Measurements from ENCODE around the gene HS2ST1. TPM values are rescaled to one million over a fixed set of nuclear protein-coding genes. Genes with fewer than 3 reads are reported as not detected.

Gene HS2ST1
- total and polyA plus RNA-seq, 2 donors (not counting 1 experiment from before 2014, with no cell fraction given): 19.2 to 22.5 TPM

- H3K36me3 ChIP-seq (ENCODE audit: control insufficient read depth, insufficient read depth, low read length): no peaks in the 10 kb centered on the region
- no peak overlapping the region for H3K9ac ChIP-seq (ENCODE audit: insufficient read depth, low read length)
- DNase-seq (ENCODE audit: low read depth in 2 of 2): peak in 1 of 2 donors; percentile 22
- TF ChIP-seq EZH2 (IDR thresholded peaks at IDR 0.05; ENCODE audit: low read length, missing control alignments): no peak
- no peak for TF ChIP-seq CTCF (conservative IDR thresholded peaks at IDR 0.05 in 1 of 2, IDR thresholded peaks at IDR 0.05 in 1 of 2; ENCODE audit: low read depth in 1 of 2, low read length in 2 of 2)
- no peak overlapping the region for H3K4me3 ChIP-seq (replicated peaks in 1 of 4; ENCODE audit: control extremely low read depth in 1 of 4, insufficient read depth in 1 of 4, low read depth in 3 of 4, low read length in 4 of 4)
- H3K79me2 ChIP-seq (ENCODE audit: control insufficient read depth, insufficient read depth, low read length): no peaks in the 10 kb centered on the region
- no peak overlapping the region for H2AFZ ChIP-seq (ENCODE audit: low read length)
- no peaks in the 10 kb centered on the region for H3K9me3 ChIP-seq (ENCODE audit: control insufficient read depth, insufficient read depth, low read depth, low read length)
- H3K27me3 ChIP-seq (ENCODE audit: control insufficient read depth, insufficient read depth, low read length): no peaks in the 10 kb centered on the region
- H3K27ac ChIP-seq (ENCODE audit: insufficient read depth, low read length): no peak overlapping the region
- H4K20me1 ChIP-seq (ENCODE audit: control insufficient read depth, extremely low read depth, insufficient read depth, low read length): no peaks in the 10 kb centered on the region
- H3K4me1 ChIP-seq (ENCODE audit: control insufficient read depth, extremely low read depth, insufficient read depth, low read length): peaks cover 7% of the 10 kb centered on the region
- no peak overlapping the region for H3K4me2 ChIP-seq (ENCODE audit: extremely low read depth, insufficient read depth, low read length)
Observed at GRCh38 chr1:87108814-87109411, 194.5 kb downstream of the HS2ST1 start.

DNA sequence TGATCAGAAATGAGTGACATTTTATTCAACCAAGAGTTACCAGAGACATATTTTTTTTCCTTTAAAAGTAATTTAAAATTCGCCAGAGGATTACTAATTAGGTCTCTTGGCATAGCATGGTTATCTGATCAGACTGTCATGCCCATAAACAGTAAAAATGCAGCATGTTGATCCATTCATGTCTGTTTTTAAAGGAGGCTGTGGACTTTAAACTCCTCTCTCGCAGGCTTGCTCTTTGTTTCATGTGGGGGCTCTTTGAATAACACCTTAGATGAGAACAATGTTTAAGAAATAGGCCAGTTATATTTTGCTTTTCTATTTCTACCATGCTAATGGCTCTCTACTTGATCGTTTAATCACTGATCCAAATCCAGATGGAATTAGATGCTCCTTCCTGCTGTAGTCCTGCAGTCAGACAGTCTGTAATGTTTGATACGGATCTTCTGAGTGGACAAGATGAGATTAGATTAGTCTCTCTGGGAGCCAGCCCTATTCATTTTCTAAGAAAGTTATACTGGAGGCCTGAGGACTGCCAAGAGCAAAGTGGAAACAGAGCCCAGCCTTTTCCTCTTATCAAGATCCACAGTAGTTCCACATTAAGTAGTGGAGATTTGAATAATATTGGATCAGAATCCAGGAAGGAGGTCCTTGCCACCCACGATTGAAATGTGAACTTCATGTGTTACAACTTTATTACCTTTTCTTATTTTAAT lies 197.4 kb downstream of the HS2ST1 start:
- H3K9ac ChIP-seq (ENCODE audit: insufficient read depth, low read length): no peak overlapping the region
- H3K36me3 ChIP-seq (ENCODE audit: control insufficient read depth, insufficient read depth, low read length): no peaks in the 10 kb centered on the region
- H3K27ac ChIP-seq (ENCODE audit: insufficient read depth, low read length): no peak overlapping the region

GRCh38 chr1:87113313-87113712 lies 198.9 kb downstream of the HS2ST1 start:
- Histone ChIP-seq H3K36me3 (ENCODE audit: control insufficient read depth, insufficient read depth, low read length) (no peaks in the 10 kb centered on the region), H3K4me2 (ENCODE audit: extremely low read depth, insufficient read depth, low read length) (peak overlapping the region; percentile 36), H2AFZ (ENCODE audit: low read length) (no peak overlapping the region), H3K27me3 (ENCODE audit: control insufficient read depth, insufficient read depth, low read length) (no peaks in the 10 kb centered on the region), H3K4me1 (ENCODE audit: control insufficient read depth, extremely low read depth, insufficient read depth, low read length) (peaks cover 23% of the 10 kb centered on the region), H3K9me3 (ENCODE audit: control insufficient read depth, insufficient read depth, low read depth, low read length) (no peaks in the 10 kb centered on the region), H3K27ac (ENCODE audit: insufficient read depth, low read length) (no peak overlapping the region), H4K20me1 (ENCODE audit: control insufficient read depth, extremely low read depth, insufficient read depth, low read length) (no peaks in the 10 kb centered on the region), H3K4me3 (replicated peaks in 1 of 4; ENCODE audit: control extremely low read depth in 1 of 4, insufficient read depth in 1 of 4, low read depth in 3 of 4, low read length in 4 of 4) (no peak overlapping the region), H3K79me2 (ENCODE audit: control insufficient read depth, insufficient read depth, low read length) (no peaks in the 10 kb centered on the region), H3K9ac (ENCODE audit: insufficient read depth, low read length) (no peak overlapping the region)
- TF ChIP-seq EZH2 (IDR thresholded peaks at IDR 0.05; ENCODE audit: low read length, missing control alignments) (no peak), CTCF (conservative IDR thresholded peaks at IDR 0.05 in 1 of 2, IDR thresholded peaks at IDR 0.05 in 1 of 2; ENCODE audit: low read depth in 1 of 2, low read length in 2 of 2) (no peak)
- DNase-seq (ENCODE audit: low read depth in 2 of 2): peak; percentile 87 to 97

More for the DNA sequence above, 197.4 kb downstream of the HS2ST1 start:
- Histone ChIP-seq H3K79me2 (ENCODE audit: control insufficient read depth, insufficient read depth, low read length) (no peaks in the 10 kb centered on the region), H3K27me3 (ENCODE audit: control insufficient read depth, insufficient read depth, low read length) (no peaks in the 10 kb centered on the region), H3K4me2 (ENCODE audit: extremely low read depth, insufficient read depth, low read length) (no peak overlapping the region), H3K4me1 (ENCODE audit: control insufficient read depth, extremely low read depth, insufficient read depth, low read length) (peaks cover 19% of the 10 kb centered on the region), H2AFZ (ENCODE audit: low read length) (no peak overlapping the region), H3K4me3 (replicated peaks in 1 of 4; ENCODE audit: control extremely low read depth in 1 of 4, insufficient read depth in 1 of 4, low read depth in 3 of 4, low read length in 4 of 4) (no peak overlapping the region), H4K20me1 (ENCODE audit: control insufficient read depth, extremely low read depth, insufficient read depth, low read length) (no peaks in the 10 kb centered on the region), H3K9me3 (ENCODE audit: control insufficient read depth, insufficient read depth, low read depth, low read length) (no peaks in the 10 kb centered on the region)
- no peak for DNase-seq (ENCODE audit: low read depth in 2 of 2)
- TF ChIP-seq EZH2 (IDR thresholded peaks at IDR 0.05; ENCODE audit: low read length, missing control alignments): no peak
